Jurkat, Clone E6-1 (cell line): Measurements from ENCODE around the gene ARID5B.

ENCODE experiments used
- DNase-seq: peaks from one replicate; pipeline ENCODE4 v3.0.0-alpha.2; 2011; ENCODE audit warnings: low read depth, low spot score
- H3K4me3 ChIP-seq: 2 replicates; pipeline ENCODE4 v1.5.1; 2011; ENCODE audit warnings: mild to moderate bottlenecking, low read length, control low read depth, moderate library complexity

ARID5B gene

DNA sequence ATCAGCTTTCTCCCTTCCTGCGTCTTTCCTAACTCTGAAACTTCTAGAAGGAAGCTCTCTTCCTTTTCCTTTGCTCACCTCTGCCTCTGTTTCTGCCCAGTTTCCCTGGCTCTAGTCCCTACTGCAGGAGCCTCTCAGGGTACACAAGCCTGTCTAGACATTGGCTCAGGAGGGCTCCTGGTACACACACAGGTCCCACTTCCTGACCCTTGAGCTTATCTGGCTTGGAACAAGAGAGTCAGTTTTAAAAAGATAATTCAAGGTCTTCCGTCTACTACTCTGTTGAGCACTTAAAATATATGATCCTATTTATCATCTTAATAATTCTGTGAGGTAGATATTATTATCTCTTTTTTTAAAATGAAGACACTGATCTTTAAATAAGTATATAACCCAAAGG, 226.5 kb downstream of the ARID5B start:
- DNase-seq, result peak; percentile 31
- no peak overlapping the region for H3K4me3 ChIP-seq

DNA sequence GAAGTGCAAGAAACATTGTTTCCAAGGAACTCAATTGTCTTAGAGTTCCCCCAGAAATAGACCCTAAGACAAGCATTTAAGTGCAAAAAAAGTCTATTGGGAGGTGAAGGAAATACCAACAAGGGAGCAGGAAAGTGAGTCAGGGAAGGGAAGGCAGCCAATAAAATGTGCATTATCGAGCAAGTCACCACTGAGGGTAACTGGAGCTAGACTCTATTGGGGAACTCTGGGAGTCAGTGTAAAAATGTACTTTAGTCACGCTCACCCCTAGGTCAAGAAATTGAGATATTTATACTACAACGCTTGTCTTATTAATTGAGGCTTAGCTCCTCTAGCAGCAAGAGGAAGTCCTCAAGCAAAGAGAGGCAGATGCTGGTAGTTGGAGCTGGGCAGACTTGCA, 229.4 kb downstream of the ARID5B start:
- DNase-seq, result no peak
- H3K4me3 ChIP-seq, result no peak overlapping the region

DNA sequence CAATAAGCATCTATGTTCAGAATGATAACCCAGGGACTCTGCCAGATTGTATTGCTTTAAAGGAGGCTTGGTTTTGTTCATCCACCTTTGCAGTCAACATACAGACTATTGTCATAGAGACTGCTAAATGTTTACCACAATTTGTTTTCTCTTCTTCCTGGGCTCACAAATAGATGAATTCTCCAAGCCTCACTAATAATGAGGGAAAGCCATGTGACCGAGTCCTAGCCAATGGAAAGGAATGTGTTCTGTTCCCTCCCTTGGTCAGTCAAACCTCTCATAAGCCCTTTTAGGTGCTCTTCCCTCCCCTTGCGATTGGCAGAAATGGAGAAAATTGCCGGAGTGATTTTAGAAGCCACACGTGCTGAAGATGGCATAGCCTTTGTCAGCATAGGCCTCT, 230.2 kb downstream of the ARID5B start:
- H3K4me3 ChIP-seq, result no peak overlapping the region
- no peak for DNase-seq

DNA sequence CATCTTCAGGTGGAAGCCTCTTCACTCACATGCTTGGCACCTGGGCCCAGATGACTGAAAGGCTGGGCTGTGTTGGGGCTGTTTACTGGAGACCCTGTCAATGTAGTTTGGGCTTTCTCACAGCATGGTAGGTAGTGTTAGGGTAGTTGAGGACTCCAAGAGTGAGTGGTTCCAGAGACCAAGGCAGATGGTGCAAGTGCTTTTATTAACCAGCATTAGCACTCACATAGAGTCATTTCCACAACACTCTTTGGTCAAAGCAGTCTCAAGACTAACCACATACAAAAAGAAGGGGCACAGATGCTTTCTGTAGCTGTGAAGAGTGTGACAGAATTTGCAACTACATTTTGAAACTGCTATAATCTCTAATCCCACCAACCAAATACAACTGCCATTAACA, 232.1 kb downstream of the ARID5B start:
- peak; percentile 12 for DNase-seq
- H3K4me3 ChIP-seq, result no peak overlapping the region

DNA sequence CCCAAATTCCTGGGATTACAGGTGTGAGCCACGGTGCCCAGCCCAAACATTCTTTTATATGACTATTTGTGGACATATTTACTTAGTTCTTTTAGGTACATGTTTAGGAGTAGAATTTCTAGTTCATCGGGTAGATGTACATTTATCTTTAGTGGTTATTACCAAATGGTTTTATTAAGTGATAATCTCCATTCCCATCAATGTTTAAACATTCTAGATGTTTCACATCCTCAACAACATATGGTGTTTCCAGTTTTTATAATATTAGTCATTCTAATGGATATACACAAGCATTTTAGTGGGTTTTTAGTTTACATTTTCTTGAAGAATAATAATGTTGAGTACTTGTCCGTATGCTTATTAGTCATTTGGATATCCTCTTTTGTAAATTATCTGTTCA, 235.4 kb downstream of the ARID5B start:
- no peak for DNase-seq

More for the DNA sequence above, 235.4 kb downstream of the ARID5B start:
- H3K4me3 ChIP-seq, result no peak overlapping the region
